HepG2 (cell line): ENCODE measurements around the gene TOPORS. TPM values are rescaled to one million over a fixed set of nuclear protein-coding genes. Genes with fewer than 3 reads are reported as not detected.

Source experiments
- DNMT3B ChIP-seq: conservative IDR thresholded peaks from 2 replicates; pipeline ENCODE4 v1.6.1; 2016; ENCODE audit warnings: missing biosample characterization, control low read depth
- GLI4 ChIP-seq: sonication (generic); formaldehyde crosslinking; IDR thresholded peaks from 2 replicates; pipeline ENCODE4 v1.5.1; 2020; ENCODE audit warnings: missing genetic modification reagents, mild to moderate bottlenecking, moderate library complexity, borderline replicate concordance
- GTF3A ChIP-seq: sonication (generic); formaldehyde crosslinking; conservative IDR thresholded peaks from 2 replicates; pipeline ENCODE4 v1.4.0; 2020; ENCODE audit warnings: mild to moderate bottlenecking, missing genetic modification reagents
- HDAC6 ChIP-seq: fragments of 200-600 bp; sonication (generic); IDR thresholded peaks from 2 replicates; pipeline ENCODE4 v1.7.0; 2017; ENCODE audit warnings: mild to moderate bottlenecking, antibody characterized with exemption, low read length, low read depth
- ISL2 ChIP-seq: sonication (generic); formaldehyde crosslinking; IDR thresholded peaks from 2 replicates; pipeline ENCODE4 v1.5.0; 2020; ENCODE audit warnings: missing genetic modification reagents
- MEF2D ChIP-seq: sonication (generic); formaldehyde crosslinking; IDR thresholded peaks from 2 replicates; pipeline ENCODE4 v1.5.1; 2020; ENCODE audit warnings: mild to moderate bottlenecking, missing genetic modification reagents
- MEIS2 ChIP-seq: sonication (generic); formaldehyde crosslinking; IDR thresholded peaks from 2 replicates; pipeline ENCODE4 v1.9.0; 2021; ENCODE audit warnings: mild to moderate bottlenecking, missing genetic modification reagents
- MTF2 ChIP-seq: sonication (generic); formaldehyde crosslinking; IDR thresholded peaks from 2 replicates; pipeline ENCODE4 v1.5.0; 2020; ENCODE audit warnings: missing genetic modification reagents, borderline replicate concordance
- RCOR2 ChIP-seq: IDR thresholded peaks from 2 replicates; pipeline ENCODE4 v1.6.1; 2016; ENCODE audit warnings: missing biosample characterization, missing genetic modification reagents
- SRY ChIP-seq: sonication (generic); formaldehyde crosslinking; IDR thresholded peaks from 2 replicates; pipeline ENCODE4 v1.8.0; 2022; ENCODE audit warnings: mild to moderate bottlenecking, missing genetic modification reagents
- TAF1 ChIP-seq: sonication (generic); formaldehyde crosslinking; IDR thresholded peaks from 2 replicates; pipeline ENCODE4 v1.4.0; 2020; ENCODE audit warnings: missing genetic modification reagents
- TARDBP ChIP-seq: sonication (generic); formaldehyde crosslinking; IDR thresholded peaks from 2 replicates; pipeline ENCODE4 v1.8.0; 2022; ENCODE audit warnings: mild to moderate bottlenecking, missing genetic modification reagents
- TRIM24 ChIP-seq: sonication (generic); formaldehyde crosslinking; IDR thresholded peaks from 2 replicates; pipeline ENCODE4 v1.8.0; 2022; ENCODE audit warnings: mild to moderate bottlenecking, missing genetic modification reagents
- ZBTB42 ChIP-seq: sonication (generic); formaldehyde crosslinking; IDR thresholded peaks from 2 replicates; pipeline ENCODE4 v1.5.0; 2020; ENCODE audit warnings: mild to moderate bottlenecking, missing genetic modification reagents
- ZFP82 ChIP-seq: sonication (generic); formaldehyde crosslinking; IDR thresholded peaks from 2 replicates; pipeline ENCODE4 v1.5.1; 2020; ENCODE audit warnings: mild to moderate bottlenecking, missing genetic modification reagents, borderline replicate concordance
- ZNF138 ChIP-seq: sonication (generic); formaldehyde crosslinking; IDR thresholded peaks from 2 replicates; pipeline ENCODE4 v1.5.0; 2020; ENCODE audit warnings: mild to moderate bottlenecking, low read depth, missing genetic modification reagents
- ZNF160 ChIP-seq: sonication (generic); formaldehyde crosslinking; IDR thresholded peaks from 2 replicates; pipeline ENCODE4 v1.8.0; 2022; ENCODE audit warnings: mild to moderate bottlenecking, inconsistent platforms, missing genetic modification reagents
- ZNF260 ChIP-seq: sonication (generic); formaldehyde crosslinking; IDR thresholded peaks from 2 replicates; pipeline ENCODE4 v1.4.0; 2020; ENCODE audit warnings: missing genetic modification reagents, low read depth, mild to moderate bottlenecking, borderline replicate concordance
- ZSCAN29 ChIP-seq: sonication (generic); formaldehyde crosslinking; conservative IDR thresholded peaks from 2 replicates; pipeline ENCODE4 v1.4.0; 2020; ENCODE audit warnings: mild to moderate bottlenecking, missing genetic modification reagents
- polyA plus RNA-seq, 8 experiments: library from polyadenylated mRNA; depleted of rRNA in 3 of 8; stranded (reverse) in 7 of 8; unstranded in 1 of 8; fragments of >200 nt; fragmentation: Illumina TruSeq in 4 of 8; extraction: Trizol in 4 of 8; gene quantifications; 2 replicates each; pipeline versions ENCODE4 v1.2.1 to v1.2.3, GENCODE V29; 2011 to 2016; ENCODE audit warnings: low read depth in 4 of 8, missing spikeins in 1 of 8, mixed read lengths in 1 of 8; ENCODE audit not compliant: insufficient read depth in 1 of 8
- total RNA-seq, 5 experiments: library from RNA; depleted of rRNA; stranded (reverse); fragments of >200 nt; fragmentation: Illumina TruSeq; extraction: Trizol; gene quantifications; 2 replicates each; pipeline ENCODE4 v1.2.3, GENCODE V29; 2016; ENCODE audit warnings: low read depth in 1 of 5
- TF ChIP-seq, protein P1 (sequence below): IDR thresholded peaks from 2 replicates; pipeline ENCODE4 v1.6.1; 2012; ENCODE audit warnings: low read length, improper control_type of control experiment
- TF ChIP-seq, protein P2 (sequence below): fragments of 450-650 bp; IDR thresholded peaks from 2 replicates; pipeline ENCODE4 v1.6.1; 2016
- TF ChIP-seq, protein P3 (sequence below): sonication (generic); formaldehyde crosslinking; IDR thresholded peaks from 2 replicates; pipeline ENCODE4 v1.5.1; 2020; ENCODE audit warnings: mild to moderate bottlenecking, missing genetic modification reagents, moderate library complexity
- TF ChIP-seq, protein P4 (sequence below): sonication (generic); formaldehyde crosslinking; IDR thresholded peaks from 2 replicates; pipeline ENCODE4 v1.5.1; 2020; ENCODE audit warnings: missing genetic modification reagents, mild to moderate bottlenecking, borderline replicate concordance

Gene TOPORS
- total and polyA plus RNA-seq, 2 of the 13 experiments (the other 11 are each of a cell fraction or from before 2014, with no cell fraction given), result 6.8 to 19.6 TPM

GRCh38 chr9:32572900-32573523 is 20.6 kb upstream of the TOPORS start, which contains the start of gene NDUFB6 (continued):
- no peak for TF ChIP-seq ZNF260 (CRISPR knock-in tag)
- no peak; the same call in 1 of the 2 replicates for TF ChIP-seq GLI4
- peak; percentile 81 for TF ChIP-seq SRY (CRISPR knock-in tag)
- peak; percentile 62; the same call in 1 of the 2 replicates for TF ChIP-seq TARDBP (CRISPR knock-in tag)
- TF ChIP-seq HDAC6, result no peak
- TF ChIP-seq, protein P1, sequence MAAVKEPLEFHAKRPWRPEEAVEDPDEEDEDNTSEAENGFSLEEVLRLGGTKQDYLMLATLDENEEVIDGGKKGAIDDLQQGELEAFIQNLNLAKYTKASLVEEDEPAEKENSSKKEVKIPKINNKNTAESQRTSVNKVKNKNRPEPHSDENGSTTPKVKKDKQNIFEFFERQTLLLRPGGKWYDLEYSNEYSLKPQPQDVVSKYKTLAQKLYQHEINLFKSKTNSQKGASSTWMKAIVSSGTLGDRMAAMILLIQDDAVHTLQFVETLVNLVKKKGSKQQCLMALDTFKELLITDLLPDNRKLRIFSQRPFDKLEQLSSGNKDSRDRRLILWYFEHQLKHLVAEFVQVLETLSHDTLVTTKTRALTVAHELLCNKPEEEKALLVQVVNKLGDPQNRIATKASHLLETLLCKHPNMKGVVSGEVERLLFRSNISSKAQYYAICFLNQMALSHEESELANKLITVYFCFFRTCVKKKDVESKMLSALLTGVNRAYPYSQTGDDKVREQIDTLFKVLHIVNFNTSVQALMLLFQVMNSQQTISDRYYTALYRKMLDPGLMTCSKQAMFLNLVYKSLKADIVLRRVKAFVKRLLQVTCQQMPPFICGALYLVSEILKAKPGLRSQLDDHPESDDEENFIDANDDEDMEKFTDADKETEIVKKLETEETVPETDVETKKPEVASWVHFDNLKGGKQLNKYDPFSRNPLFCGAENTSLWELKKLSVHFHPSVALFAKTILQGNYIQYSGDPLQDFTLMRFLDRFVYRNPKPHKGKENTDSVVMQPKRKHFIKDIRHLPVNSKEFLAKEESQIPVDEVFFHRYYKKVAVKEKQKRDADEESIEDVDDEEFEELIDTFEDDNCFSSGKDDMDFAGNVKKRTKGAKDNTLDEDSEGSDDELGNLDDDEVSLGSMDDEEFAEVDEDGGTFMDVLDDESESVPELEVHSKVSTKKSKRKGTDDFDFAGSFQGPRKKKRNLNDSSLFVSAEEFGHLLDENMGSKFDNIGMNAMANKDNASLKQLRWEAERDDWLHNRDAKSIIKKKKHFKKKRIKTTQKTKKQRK, result no peak
- no peak for TF ChIP-seq ZNF160 (CRISPR knock-in tag)
- TF ChIP-seq MEIS2 (CRISPR knock-in tag), result no peak
- TF ChIP-seq, protein P2, sequence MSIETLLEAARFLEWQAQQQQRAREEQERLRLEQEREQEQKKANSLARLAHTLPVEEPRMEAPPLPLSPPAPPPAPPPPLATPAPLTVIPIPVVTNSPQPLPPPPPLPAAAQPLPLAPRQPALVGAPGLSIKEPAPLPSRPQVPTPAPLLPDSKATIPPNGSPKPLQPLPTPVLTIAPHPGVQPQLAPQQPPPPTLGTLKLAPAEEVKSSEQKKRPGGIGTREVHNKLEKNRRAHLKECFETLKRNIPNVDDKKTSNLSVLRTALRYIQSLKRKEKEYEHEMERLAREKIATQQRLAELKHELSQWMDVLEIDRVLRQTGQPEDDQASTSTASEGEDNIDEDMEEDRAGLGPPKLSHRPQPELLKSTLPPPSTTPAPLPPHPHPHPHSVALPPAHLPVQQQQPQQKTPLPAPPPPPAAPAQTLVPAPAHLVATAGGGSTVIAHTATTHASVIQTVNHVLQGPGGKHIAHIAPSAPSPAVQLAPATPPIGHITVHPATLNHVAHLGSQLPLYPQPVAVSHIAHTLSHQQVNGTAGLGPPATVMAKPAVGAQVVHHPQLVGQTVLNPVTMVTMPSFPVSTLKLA, result peak; percentile 29; the same call in 1 of the 2 replicates
- peak; percentile 14; the same call in 1 of the 2 replicates for TF ChIP-seq RCOR2
- TF ChIP-seq MTF2 (CRISPR knock-in tag), result no peak
- no peak for TF ChIP-seq GTF3A (CRISPR knock-in tag)
- peak; percentile 59; the same call in 1 of the 2 replicates for TF ChIP-seq ISL2 (CRISPR knock-in tag)
- TF ChIP-seq DNMT3B (CRISPR knock-in tag), result 0 out of 2 replicates have a peak, but pooled peaks have one; percentile 61
- TF ChIP-seq, protein P3, sequence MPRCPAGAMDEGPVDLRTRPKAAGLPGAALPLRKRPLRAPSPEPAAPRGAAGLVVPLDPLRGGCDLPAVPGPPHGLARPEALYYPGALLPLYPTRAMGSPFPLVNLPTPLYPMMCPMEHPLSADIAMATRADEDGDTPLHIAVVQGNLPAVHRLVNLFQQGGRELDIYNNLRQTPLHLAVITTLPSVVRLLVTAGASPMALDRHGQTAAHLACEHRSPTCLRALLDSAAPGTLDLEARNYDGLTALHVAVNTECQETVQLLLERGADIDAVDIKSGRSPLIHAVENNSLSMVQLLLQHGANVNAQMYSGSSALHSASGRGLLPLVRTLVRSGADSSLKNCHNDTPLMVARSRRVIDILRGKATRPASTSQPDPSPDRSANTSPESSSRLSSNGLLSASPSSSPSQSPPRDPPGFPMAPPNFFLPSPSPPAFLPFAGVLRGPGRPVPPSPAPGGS (CRISPR knock-in tag), result peak; percentile 58; the same call in 1 of the 2 replicates
- peak; percentile 79 for TF ChIP-seq TAF1 (CRISPR knock-in tag)
- TF ChIP-seq ZSCAN29, result peak; percentile 74; the same call in 1 of the 2 replicates
- TF ChIP-seq ZBTB42 (CRISPR knock-in tag), result no peak
- TF ChIP-seq TRIM24 (CRISPR knock-in tag), result no peak
- peak; percentile 77 for TF ChIP-seq MEF2D (CRISPR knock-in tag)
- TF ChIP-seq ZFP82 (CRISPR knock-in tag), result no peak
- TF ChIP-seq, protein P4, sequence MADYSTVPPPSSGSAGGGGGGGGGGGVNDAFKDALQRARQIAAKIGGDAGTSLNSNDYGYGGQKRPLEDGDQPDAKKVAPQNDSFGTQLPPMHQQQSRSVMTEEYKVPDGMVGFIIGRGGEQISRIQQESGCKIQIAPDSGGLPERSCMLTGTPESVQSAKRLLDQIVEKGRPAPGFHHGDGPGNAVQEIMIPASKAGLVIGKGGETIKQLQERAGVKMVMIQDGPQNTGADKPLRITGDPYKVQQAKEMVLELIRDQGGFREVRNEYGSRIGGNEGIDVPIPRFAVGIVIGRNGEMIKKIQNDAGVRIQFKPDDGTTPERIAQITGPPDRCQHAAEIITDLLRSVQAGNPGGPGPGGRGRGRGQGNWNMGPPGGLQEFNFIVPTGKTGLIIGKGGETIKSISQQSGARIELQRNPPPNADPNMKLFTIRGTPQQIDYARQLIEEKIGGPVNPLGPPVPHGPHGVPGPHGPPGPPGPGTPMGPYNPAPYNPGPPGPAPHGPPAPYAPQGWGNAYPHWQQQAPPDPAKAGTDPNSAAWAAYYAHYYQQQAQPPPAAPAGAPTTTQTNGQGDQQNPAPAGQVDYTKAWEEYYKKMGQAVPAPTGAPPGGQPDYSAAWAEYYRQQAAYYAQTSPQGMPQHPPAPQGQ (CRISPR knock-in tag), result no peak
- peak; percentile 92 for TF ChIP-seq ZNF138
